B cell (primary cell): ENCODE measurements around the gene MLLT10. TPM values are rescaled to one million over a fixed set of nuclear protein-coding genes. Genes with fewer than 3 reads are reported as not detected.

Experiments
- ATAC-seq: fragments of 200-7000 bp; cut with Tn5 transposase; one replicate; pipeline ENCODE4 v1.10.0; 2021; ENCODE audit warnings: low read depth, mild to moderate bottlenecking, moderate number of reproducible peaks, moderate library complexity
- CTCF ChIA-PET: fragments of 350-600 bp; sonication (Branson Sonifier 250); formaldehyde crosslinking; loops from one replicate; lab custom pipeline; 2021; ENCODE audit warnings: antibody characterized with exemption, inconsistent platforms; lab: Charles Lee
- POLR2A ChIA-PET: fragments of 350-600 bp; sonication (Branson Sonifier 250); formaldehyde crosslinking; loops from one replicate; lab custom pipeline; 2021; ENCODE audit warnings: antibody characterized with exemption; lab: Charles Lee
- DNase-seq: peaks from one replicate; pipeline ENCODE4 v3.0.0; 2013
- H2AFZ ChIP-seq: 2 replicates; pipeline ENCODE4 v1.6.1; 2012; ENCODE audit warnings: mild to moderate bottlenecking, low read depth, low read length; ENCODE audit not compliant: insufficient read depth, poor library complexity, severe bottlenecking
- H3K27ac ChIP-seq, 2 donors: 1 replicate in 1 of 2; 2 replicates in 1 of 2; pipeline ENCODE4 v1.5.1; 2012 to 2013; ENCODE audit warnings: low read length in 2 of 2, mild to moderate bottlenecking in 2 of 2, moderate library complexity in 1 of 2
- H3K27me3 ChIP-seq, 4 experiments: fragments of 200-600 bp in 1 of 4; sonication (generic) in 1 of 4; replicated peaks in 1 of 4; 1 replicate in 2 of 4; 2 replicates in 2 of 4; pipeline versions ENCODE4 v1.6.1 to v1.7.0; 2013 to 2016; ENCODE audit warnings: low read length in 3 of 4, mild to moderate bottlenecking in 2 of 4, mixed read lengths in 1 of 4, moderate library complexity in 1 of 4; ENCODE audit not compliant: insufficient read depth in 4 of 4, control insufficient read depth in 3 of 4; ENCODE audit errors: control extremely low read depth in 1 of 4
- H3K36me3 ChIP-seq, 2 experiments: replicated peaks in 1 of 2; 1 replicate in 1 of 2; 2 replicates in 1 of 2; pipeline versions ENCODE4 v1.6.1 to v1.7.1; 2013; ENCODE audit warnings: low read length in 1 of 2; ENCODE audit not compliant: insufficient read depth in 2 of 2, control insufficient read depth in 1 of 2; ENCODE audit errors: control extremely low read depth in 1 of 2, extremely low read depth in 1 of 2
- H3K4me1 ChIP-seq, 2 donors: fragments of 200-600 bp in 1 of 2; sonication (generic) in 1 of 2; 1 replicate in 1 of 2; 2 replicates in 1 of 2; pipeline versions ENCODE4 v1.5.1 to v1.6.1; 2013 to 2017; ENCODE audit warnings: low read length in 2 of 2; ENCODE audit not compliant: control insufficient read depth in 2 of 2, insufficient read depth in 2 of 2
- H3K4me2 ChIP-seq: replicated peaks from 2 replicates; pipeline ENCODE3; 2012; ENCODE audit warnings: mild to moderate bottlenecking, low read depth, low read length; ENCODE audit not compliant: poor library complexity, severe bottlenecking
- H3K4me3 ChIP-seq, 5 experiments: fragments of 200-600 bp in 1 of 5; sonication (generic) in 1 of 5; 1 replicate in 3 of 5; 2 replicates in 2 of 5; pipeline versions ENCODE4 v1.5.1 to v1.7.0; 2011 to 2016; ENCODE audit warnings: low read length in 4 of 5, mild to moderate bottlenecking in 4 of 5, low read depth in 2 of 5, control low read depth in 1 of 5, moderate library complexity in 1 of 5; ENCODE audit not compliant: insufficient read depth in 1 of 5; ENCODE audit errors: control extremely low read depth in 1 of 5, extremely low read depth in 1 of 5
- H3K79me2 ChIP-seq: fragments of 200-600 bp; sonication (generic); one replicate; pipeline ENCODE4 v1.6.0; 2016; ENCODE audit warnings: low read length; ENCODE audit not compliant: control insufficient read depth, insufficient read depth
- H3K9ac ChIP-seq: fragments of 200-600 bp; sonication (generic); 2 replicates; pipeline ENCODE4 v1.6.1; 2017; ENCODE audit warnings: mild to moderate bottlenecking, low read length, moderate library complexity
- H3K9me3 ChIP-seq, 3 donors: one replicate each; pipeline versions ENCODE4 v1.6.1 to v1.7.1; 2013; ENCODE audit warnings: low read length in 2 of 3; ENCODE audit not compliant: control insufficient read depth in 2 of 3, insufficient read depth in 1 of 3; ENCODE audit errors: control extremely low read depth in 1 of 3
- H4K20me1 ChIP-seq: 2 replicates; pipeline ENCODE4 v1.6.0; 2012; ENCODE audit warnings: mild to moderate bottlenecking, low read length; ENCODE audit not compliant: insufficient read depth, control insufficient read depth, poor library complexity, severe bottlenecking
- H3K27ac Mint-ChIP-seq: one replicate; pipeline ENCODE4 v1.8.0; 2021; ENCODE audit warnings: mixed read lengths
- H3K27me3 Mint-ChIP-seq: one replicate; pipeline ENCODE4 v1.8.0; 2021; ENCODE audit warnings: mixed read lengths
- H3K4me1 Mint-ChIP-seq: one replicate; pipeline ENCODE4 v1.8.0; 2021; ENCODE audit warnings: mixed read lengths
- H3K4me3 Mint-ChIP-seq: one replicate; pipeline ENCODE4 v1.8.0; 2021; ENCODE audit warnings: mixed read lengths
- H3K9me3 Mint-ChIP-seq: one replicate; pipeline ENCODE4 v1.8.0; 2022; ENCODE audit warnings: mixed read lengths; ENCODE audit not compliant: insufficient read depth
- EZH2 ChIP-seq: IDR thresholded peaks from 2 replicates; pipeline ENCODE4 v1.6.1; 2012; ENCODE audit warnings: borderline replicate concordance, low read depth, mild to moderate bottlenecking, moderate library complexity, low read length; ENCODE audit not compliant: insufficient read depth, poor library complexity, severe bottlenecking
- WGBS: methylation state at CpG from one replicate; pipeline ENCODE4 v1.1.5; 2013; ENCODE audit warnings: missing lambda C conversion rate; ENCODE audit not compliant: insufficient coverage; 5-methylcytosine and 5-hydroxymethylcytosine counted together
- intact Hi-C: fragments of 100-400 bp; cut with micrococcal nuclease; formaldehyde crosslinking; loops from one replicate; pipeline ENCODE4 v1.10.0; 2022
- polyA plus RNA-seq: library from polyadenylated mRNA; depleted of rRNA; stranded (reverse); fragments of >200 nt; gene quantifications from 2 replicates; pipeline ENCODE4 v1.2.3, GENCODE V29; 2012
- total RNA-seq, 2 donors: library from RNA; stranded (reverse); fragments of 120-200 nt in 1 of 2; gene quantifications; 1 replicate in 1 of 2; 2 replicates in 1 of 2; pipeline versions ENCODE4 v1.2.3 to v1.2.4, GENCODE V29; 2013 to 2022
- TF ChIP-seq, protein P1 (sequence below): fragments of 200-600 bp; IDR thresholded peaks from one replicate; pipeline ENCODE4 v1.8.0; 2022; ENCODE audit warnings: antibody characterized with exemption, mild to moderate bottlenecking

The MLLT10 gene
- total and polyA plus RNA-seq, 2 donors (not counting 1 experiment from before 2014, with no cell fraction given), result 21.7 to 70.5 TPM

DNA sequence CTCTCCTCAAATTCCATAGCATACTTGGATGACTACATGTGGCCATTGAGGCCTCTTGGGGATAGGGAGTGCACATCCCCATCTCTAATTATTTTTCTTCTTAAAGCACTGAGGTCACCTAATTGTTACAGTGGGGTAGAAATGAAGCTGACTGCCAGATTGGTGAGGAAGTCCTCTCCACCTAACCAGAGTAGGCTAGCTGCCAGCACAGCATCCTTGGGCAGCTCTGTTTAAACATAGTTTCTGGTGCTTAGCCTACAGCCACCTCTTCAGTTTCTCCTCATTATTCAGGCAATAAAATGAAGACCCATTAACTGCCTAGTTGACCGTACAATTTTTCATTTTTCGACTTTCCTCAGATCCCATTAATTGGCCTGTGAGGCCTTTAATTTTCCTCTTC lies 104.6 kb downstream of the MLLT10 start:
- Histone ChIP-seq H3K36me3 (peaks cover 4 to 6% of the 10 kb centered on the region in 2 experiments), H3K4me1 (no peaks in the 10 kb centered on the region), H3K27me3 (no peaks in the 10 kb centered on the region), H2AFZ (no peak overlapping the region), H3K4me3 (no peak overlapping the region), H4K20me1 (no peaks in the 10 kb centered on the region), H3K9me3 (no peaks in the 10 kb centered on the region), H3K4me2 (no peak overlapping the region), H3K27ac (no peak overlapping the region), H3K79me2 (no peaks in the 10 kb centered on the region), H3K9ac (no peak overlapping the region)
- Mint-ChIP-seq H3K4me1 (no peaks in the 10 kb centered on the region), H3K27ac (no peak overlapping the region), H3K27me3 (no peaks in the 10 kb centered on the region), H3K9me3 (no peaks in the 10 kb centered on the region), H3K4me3 (no peak overlapping the region)
- ATAC-seq, result no peak
- CTCF ChIA-PET, result no interaction called here
- POLR2A ChIA-PET, result no interaction called here
- DNase-seq, result no peak
- intact Hi-C loops, result no loop called here
- no peak for TF ChIP-seq EZH2
- TF ChIP-seq, protein P1, sequence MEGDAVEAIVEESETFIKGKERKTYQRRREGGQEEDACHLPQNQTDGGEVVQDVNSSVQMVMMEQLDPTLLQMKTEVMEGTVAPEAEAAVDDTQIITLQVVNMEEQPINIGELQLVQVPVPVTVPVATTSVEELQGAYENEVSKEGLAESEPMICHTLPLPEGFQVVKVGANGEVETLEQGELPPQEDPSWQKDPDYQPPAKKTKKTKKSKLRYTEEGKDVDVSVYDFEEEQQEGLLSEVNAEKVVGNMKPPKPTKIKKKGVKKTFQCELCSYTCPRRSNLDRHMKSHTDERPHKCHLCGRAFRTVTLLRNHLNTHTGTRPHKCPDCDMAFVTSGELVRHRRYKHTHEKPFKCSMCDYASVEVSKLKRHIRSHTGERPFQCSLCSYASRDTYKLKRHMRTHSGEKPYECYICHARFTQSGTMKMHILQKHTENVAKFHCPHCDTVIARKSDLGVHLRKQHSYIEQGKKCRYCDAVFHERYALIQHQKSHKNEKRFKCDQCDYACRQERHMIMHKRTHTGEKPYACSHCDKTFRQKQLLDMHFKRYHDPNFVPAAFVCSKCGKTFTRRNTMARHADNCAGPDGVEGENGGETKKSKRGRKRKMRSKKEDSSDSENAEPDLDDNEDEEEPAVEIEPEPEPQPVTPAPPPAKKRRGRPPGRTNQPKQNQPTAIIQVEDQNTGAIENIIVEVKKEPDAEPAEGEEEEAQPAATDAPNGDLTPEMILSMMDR, result no peak
- 100% methylated on average over 1 of the region's 2 CpGs for WGBS

GRCh38 chr10:21648040-21648439 lies 114.0 kb downstream of the MLLT10 start:
- no peak for TF ChIP-seq EZH2
- TF ChIP-seq, protein P1, result no peak
- Histone ChIP-seq H2AFZ (no peak overlapping the region), H3K9me3 (no peaks in the 10 kb centered on the region), H3K36me3 (peaks cover 1 to 16% of the 10 kb centered on the region in 2 experiments), H3K4me2 (no peak overlapping the region), H3K79me2 (peaks cover 12% of the 10 kb centered on the region), H4K20me1 (no peaks in the 10 kb centered on the region), H3K9ac (no peak overlapping the region), H3K27me3 (no peaks in the 10 kb centered on the region), H3K27ac (no peak overlapping the region), H3K4me3 (no peak overlapping the region), H3K4me1 (no peaks in the 10 kb centered on the region)
- POLR2A ChIA-PET, result no interaction called here
- Mint-ChIP-seq H3K27ac (no peak overlapping the region), H3K4me1 (no peaks in the 10 kb centered on the region), H3K9me3 (no peaks in the 10 kb centered on the region), H3K27me3 (no peaks in the 10 kb centered on the region), H3K4me3 (no peak overlapping the region)
- ATAC-seq (no peak), DNase-seq (no peak)
- CTCF ChIA-PET, result no interaction called here
- intact Hi-C loops, result no loop called here
